Dedifferentiated amniotic fluid mesenchymal stem cell (primary cell): Measurements from ENCODE around the gene GSAP.
"Not testable (repeated sequence)": the region's sequence is repeated elsewhere in the genome, so short reads cannot be mapped to it uniquely, and the experiment has no call there.

Source experiments
- DNase-seq: peaks from one replicate; pipeline ENCODE4 v3.0.0-alpha.2; 2016; ENCODE audit errors: extremely low spot score

Gene GSAP

GRCh38 chr7:77360104-77360503, 56.0 kb downstream of the GSAP start:
- DNase-seq, result no peak

GRCh38 chr7:77359599-77359998, 56.5 kb downstream of the GSAP start:
- DNase-seq, result no peak

GRCh38 chr7:77354914-77355313, 61.2 kb downstream of the GSAP start:
- no peak for DNase-seq

- no peak for DNase-seq
Observed at GRCh38 chr7:77354484-77354883, 61.7 kb downstream of the GSAP start.

GRCh38 chr7:77353911-77354310, 62.2 kb downstream of the GSAP start:
- DNase-seq, result no peak

GRCh38 chr7:77353407-77353721, 62.8 kb downstream of the GSAP start:
- no peak for DNase-seq

- no peak for DNase-seq
Observed at GRCh38 chr7:77352665-77353406, 63.3 kb downstream of the GSAP start.

GRCh38 chr7:77351539-77352004, 64.6 kb downstream of the GSAP start:
- DNase-seq, result no peak

GRCh38 chr7:77349141-77349540, 67.0 kb downstream of the GSAP start:
- DNase-seq, result no peak

- no peak for DNase-seq
Observed at GRCh38 chr7:77348371-77348813, 67.8 kb downstream of the GSAP start.

- DNase-seq, result no peak
Observed at GRCh38 chr7:77346441-77346840, 69.7 kb downstream of the GSAP start.

- not testable (repeated sequence) for DNase-seq
Observed at GRCh38 chr7:77345426-77345825, 70.7 kb downstream of the GSAP start.

GRCh38 chr7:77339726-77340125, 76.4 kb downstream of the GSAP start:
- DNase-seq, result no peak

GRCh38 chr7:77338883-77339629, 77.1 kb downstream of the GSAP start:
- DNase-seq, result no peak

- DNase-seq, result no peak
Observed at GRCh38 chr7:77338260-77338659, 77.9 kb downstream of the GSAP start.

- DNase-seq, result no peak
Observed at GRCh38 chr7:77337456-77337990, 78.6 kb downstream of the GSAP start.

- peak; percentile 28 for DNase-seq
Observed at GRCh38 chr7:77335581-77335980, 80.6 kb downstream of the GSAP start.

GRCh38 chr7:77334039-77334438, 82.1 kb downstream of the GSAP start:
- not testable (repeated sequence) for DNase-seq

GRCh38 chr7:77331938-77332695, 84.0 kb downstream of the GSAP start:
- DNase-seq, result peak; percentile 88

- DNase-seq, result no peak
Observed at GRCh38 chr7:77330169-77330882, 85.8 kb downstream of the GSAP start.

- DNase-seq, result no peak
Observed at GRCh38 chr7:77329466-77330168, 86.5 kb downstream of the GSAP start.
